ENCODE results near the gene AURKAIP1. TPM values are rescaled to one million over a fixed set of nuclear protein-coding genes. Genes with fewer than 3 reads are reported as not detected.

AURKAIP1 gene
- total RNA-seq, 1 donor from 2014 or later: 51.7 TPM

GRCh38 chr1:1365875-1366698, 8.9 kb downstream of the AURKAIP1 start:
- H3K27me3 ChIP-seq (ENCODE audit: control insufficient read depth in 3 of 3, insufficient read depth in 3 of 3, low read length in 3 of 3): peaks cover 0 to 12% (median 2%) of the 10 kb centered on the region in 3 donors
- H3K9me3 ChIP-seq (ENCODE audit: control insufficient read depth in 3 of 3, low read length in 3 of 3): no peaks in the 10 kb centered on the region
- H3K36me3 ChIP-seq (ENCODE audit: control insufficient read depth in 3 of 3, insufficient read depth in 3 of 3, low read length in 3 of 3): no peaks in the 10 kb centered on the region
- no peak overlapping the region for H3K9ac ChIP-seq (ENCODE audit: low read depth in 1 of 3, low read length in 3 of 3)
- H3K4me1 ChIP-seq (ENCODE audit: control insufficient read depth in 3 of 3, insufficient read depth in 3 of 3, low read length in 3 of 3): peaks cover 5 to 11% (median 9%) of the 10 kb centered on the region in 3 donors
- H3K27ac ChIP-seq (ENCODE audit: low read depth, low read length): no peak overlapping the region
- H3K4me3 ChIP-seq (ENCODE audit: low read length in 3 of 3): no peak overlapping the region

- H3K4me1 ChIP-seq (ENCODE audit: control insufficient read depth in 3 of 3, insufficient read depth in 3 of 3, low read length in 3 of 3): peaks cover 18 to 28% (median 22%) of the 10 kb centered on the region in 3 donors
- no peaks in the 10 kb centered on the region for H3K9me3 ChIP-seq (ENCODE audit: control insufficient read depth in 3 of 3, low read length in 3 of 3)
- no peak overlapping the region for H3K27ac ChIP-seq (ENCODE audit: low read depth, low read length)
- no peaks in the 10 kb centered on the region for H3K36me3 ChIP-seq (ENCODE audit: control insufficient read depth in 3 of 3, insufficient read depth in 3 of 3, low read length in 3 of 3)
- peaks cover 0 to 24% (median 5%) of the 10 kb centered on the region in 3 donors for H3K27me3 ChIP-seq (ENCODE audit: control insufficient read depth in 3 of 3, insufficient read depth in 3 of 3, low read length in 3 of 3)
- H3K4me3 ChIP-seq (ENCODE audit: low read length in 3 of 3): no peak overlapping the region
- no peak overlapping the region for H3K9ac ChIP-seq (ENCODE audit: low read depth in 1 of 3, low read length in 3 of 3)
Measured at GRCh38 chr1:1364266-1364665, 10.7 kb downstream of the AURKAIP1 start.

DNA sequence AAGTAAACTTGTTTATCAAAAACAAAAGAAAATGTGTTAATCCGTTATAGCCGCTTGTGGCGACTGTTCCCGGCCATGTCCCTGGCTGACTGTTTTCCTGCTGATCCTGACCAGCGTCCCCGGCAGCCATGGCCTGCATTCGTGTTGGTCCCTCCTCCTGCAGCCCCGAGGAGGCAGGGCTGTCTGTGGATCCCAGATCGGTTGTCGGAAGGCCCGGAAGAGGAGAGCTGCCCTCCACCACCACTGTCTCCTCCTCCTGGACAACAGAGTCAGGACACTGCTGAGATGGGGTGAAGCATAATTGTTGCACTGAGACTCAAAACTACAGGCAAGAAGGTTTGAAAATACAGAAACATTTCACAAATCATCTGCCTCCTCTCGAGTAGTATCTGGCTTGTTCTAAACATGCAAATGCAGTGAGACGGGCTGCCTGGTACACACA, 13.0 kb downstream of the AURKAIP1 start:
- Histone ChIP-seq H3K27me3 (ENCODE audit: control insufficient read depth in 3 of 3, insufficient read depth in 3 of 3, low read length in 3 of 3) (peaks cover 0 to 42% (median 12%) of the 10 kb centered on the region in 3 donors), H3K36me3 (ENCODE audit: control insufficient read depth in 3 of 3, insufficient read depth in 3 of 3, low read length in 3 of 3) (no peaks in the 10 kb centered on the region), H3K9me3 (ENCODE audit: control insufficient read depth in 3 of 3, low read length in 3 of 3) (no peaks in the 10 kb centered on the region), H3K9ac (ENCODE audit: low read depth in 1 of 3, low read length in 3 of 3) (peak overlapping the region; percentile 50 to 60 (median 54)), H3K4me3 (ENCODE audit: low read length in 3 of 3) (peak overlapping the region in 1 of 3 donors; percentile 16), H3K4me1 (ENCODE audit: control insufficient read depth in 3 of 3, insufficient read depth in 3 of 3, low read length in 3 of 3) (peaks cover 23 to 46% (median 34%) of the 10 kb centered on the region in 3 donors), H3K27ac (ENCODE audit: low read depth, low read length) (peak overlapping the region; percentile 62)

GRCh38 chr1:1361233-1361981, 13.6 kb downstream of the AURKAIP1 start:
- peak overlapping the region; percentile 50 to 63 (median 60) for H3K9ac ChIP-seq (ENCODE audit: low read depth in 1 of 3, low read length in 3 of 3)
- H3K27ac ChIP-seq (ENCODE audit: low read depth, low read length): peak overlapping the region; percentile 62
- peak overlapping the region; percentile 9 to 70 (median 66) for H3K4me3 ChIP-seq (ENCODE audit: low read length in 3 of 3)
- peaks cover 27 to 50% (median 38%) of the 10 kb centered on the region in 3 donors for H3K4me1 ChIP-seq (ENCODE audit: control insufficient read depth in 3 of 3, insufficient read depth in 3 of 3, low read length in 3 of 3)
- no peaks in the 10 kb centered on the region for H3K9me3 ChIP-seq (ENCODE audit: control insufficient read depth in 3 of 3, low read length in 3 of 3)
- peaks cover 0 to 46% (median 16%) of the 10 kb centered on the region in 3 donors for H3K27me3 ChIP-seq (ENCODE audit: control insufficient read depth in 3 of 3, insufficient read depth in 3 of 3, low read length in 3 of 3)
- no peaks in the 10 kb centered on the region for H3K36me3 ChIP-seq (ENCODE audit: control insufficient read depth in 3 of 3, insufficient read depth in 3 of 3, low read length in 3 of 3)

DNA sequence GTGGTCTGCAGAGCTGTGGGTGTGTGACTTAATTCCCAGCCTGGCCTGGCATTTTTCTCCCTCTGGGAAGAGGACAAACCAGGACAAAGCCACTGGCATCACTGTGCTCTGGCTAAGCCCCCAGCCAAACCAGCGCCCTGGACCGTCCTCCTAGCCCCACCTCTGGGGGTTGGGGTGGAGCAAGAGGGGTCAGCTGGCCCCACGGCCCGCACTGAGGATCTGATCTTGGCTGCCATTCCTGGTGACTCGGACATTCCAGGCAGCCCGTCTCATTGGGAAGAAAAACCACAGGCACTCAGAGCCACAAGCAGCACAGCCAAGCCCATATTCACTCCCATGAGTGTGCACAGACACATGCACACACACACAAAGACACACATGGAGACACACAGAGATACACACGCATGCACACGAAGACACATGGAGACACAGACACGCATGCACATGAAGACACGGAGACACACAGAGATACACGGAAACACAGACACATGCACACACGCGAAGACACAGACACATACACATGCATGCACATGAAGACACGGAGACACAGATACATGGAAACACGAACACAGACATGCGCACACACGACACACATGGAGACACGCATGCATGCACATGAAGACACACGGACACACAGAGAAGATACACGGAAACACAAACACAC, 14.4 kb downstream of the AURKAIP1 start:
- H3K27me3 ChIP-seq (ENCODE audit: control insufficient read depth in 3 of 3, insufficient read depth in 3 of 3, low read length in 3 of 3): peaks cover 0 to 46% (median 16%) of the 10 kb centered on the region in 3 donors
- no peaks in the 10 kb centered on the region for H3K9me3 ChIP-seq (ENCODE audit: control insufficient read depth in 3 of 3, low read length in 3 of 3)

DNA sequence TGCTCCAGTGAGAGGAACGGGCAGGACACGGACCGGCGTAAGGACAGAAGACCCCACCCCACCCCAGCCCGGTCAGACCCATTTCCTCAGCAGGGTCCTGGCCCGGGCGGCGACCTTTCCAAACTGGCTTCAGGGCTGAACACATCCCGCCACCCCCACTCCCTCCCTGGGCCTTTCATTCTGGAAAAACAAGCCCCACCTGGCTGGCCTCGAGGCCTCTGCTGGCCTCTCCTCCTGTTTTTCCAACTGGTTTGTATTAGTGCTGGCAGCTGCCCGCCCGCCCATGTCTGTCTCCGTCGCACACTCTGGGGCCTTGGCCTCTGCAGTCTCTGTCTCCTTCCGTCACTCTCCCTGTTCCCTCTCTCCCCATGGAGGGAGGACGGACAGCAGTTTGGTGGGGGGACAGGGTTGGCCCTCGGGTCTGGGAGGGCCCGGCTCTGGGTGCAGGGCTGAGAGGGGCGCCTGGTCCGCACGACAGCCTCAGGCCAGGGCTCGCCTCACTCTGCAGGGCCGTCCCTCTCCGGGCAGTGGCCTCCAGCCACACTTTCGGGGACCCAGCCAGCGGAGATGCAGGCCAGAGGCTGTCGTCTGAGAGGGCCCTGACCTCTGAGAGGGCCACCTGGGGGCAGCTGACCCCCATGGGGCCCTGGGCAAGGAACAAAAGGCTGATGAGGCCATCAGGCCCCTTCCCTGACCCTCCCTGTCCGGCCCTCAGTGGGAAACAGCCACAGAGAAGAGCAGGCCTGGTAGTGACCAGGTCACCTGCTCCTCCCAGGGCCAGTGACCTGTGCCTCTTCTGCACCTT, 15.1 kb downstream of the AURKAIP1 start:
- H3K4me1 ChIP-seq (ENCODE audit: control insufficient read depth in 3 of 3, insufficient read depth in 3 of 3, low read length in 3 of 3): peaks cover 28 to 50% (median 38%) of the 10 kb centered on the region in 3 donors
- H3K36me3 ChIP-seq (ENCODE audit: control insufficient read depth in 3 of 3, insufficient read depth in 3 of 3, low read length in 3 of 3): no peaks in the 10 kb centered on the region
- H3K27ac ChIP-seq (ENCODE audit: low read depth, low read length): peak overlapping the region; percentile 77
- H3K4me3 ChIP-seq (ENCODE audit: low read length in 3 of 3): no peak overlapping the region
- H3K9ac ChIP-seq (ENCODE audit: low read depth in 1 of 3, low read length in 3 of 3): peak overlapping the region; percentile 6 to 57 (median 57)
- H3K27me3 ChIP-seq (ENCODE audit: control insufficient read depth in 3 of 3, insufficient read depth in 3 of 3, low read length in 3 of 3): peaks cover 0 to 47% (median 16%) of the 10 kb centered on the region in 3 donors
- no peaks in the 10 kb centered on the region for H3K9me3 ChIP-seq (ENCODE audit: control insufficient read depth in 3 of 3, low read length in 3 of 3)

More for the DNA sequence above, 14.4 kb downstream of the AURKAIP1 start:
- Histone ChIP-seq H3K27ac (ENCODE audit: low read depth, low read length) (peak overlapping the region; percentile 62), H3K36me3 (ENCODE audit: control insufficient read depth in 3 of 3, insufficient read depth in 3 of 3, low read length in 3 of 3) (no peaks in the 10 kb centered on the region), H3K4me1 (ENCODE audit: control insufficient read depth in 3 of 3, insufficient read depth in 3 of 3, low read length in 3 of 3) (peaks cover 27 to 50% (median 38%) of the 10 kb centered on the region in 3 donors), H3K9ac (ENCODE audit: low read depth in 1 of 3, low read length in 3 of 3) (peak overlapping the region in 2 of 3 donors; percentile 60 to 63), H3K4me3 (ENCODE audit: low read length in 3 of 3) (peak overlapping the region; percentile 9 to 70 (median 66))

DNA sequence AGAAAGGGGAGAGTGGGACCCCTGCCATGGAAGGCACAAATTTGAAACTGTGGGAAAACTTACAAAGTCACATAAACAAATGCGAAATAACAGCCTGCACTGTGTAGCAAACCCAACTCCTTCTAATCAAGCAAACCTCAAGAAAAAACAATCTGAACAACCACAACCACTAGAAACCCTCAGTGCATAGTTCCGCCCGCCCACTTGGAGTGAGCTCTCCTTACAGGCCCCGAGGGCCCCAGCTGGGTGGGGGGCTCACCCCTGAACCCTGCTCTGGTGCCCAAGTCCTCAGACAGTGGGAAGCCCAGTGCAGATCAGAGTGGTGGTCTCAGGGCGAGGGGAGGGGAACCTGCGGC, 15.7 kb downstream of the AURKAIP1 start:
- Histone ChIP-seq H3K4me1 (ENCODE audit: control insufficient read depth in 3 of 3, insufficient read depth in 3 of 3, low read length in 3 of 3) (peaks cover 31 to 50% (median 38%) of the 10 kb centered on the region in 3 donors), H3K27ac (ENCODE audit: low read depth, low read length) (peak overlapping the region; percentile 77), H3K9ac (ENCODE audit: low read depth in 1 of 3, low read length in 3 of 3) (peak overlapping the region; percentile 32 to 79 (median 33)), H3K4me3 (ENCODE audit: low read length in 3 of 3) (no peak overlapping the region), H3K9me3 (ENCODE audit: control insufficient read depth in 3 of 3, low read length in 3 of 3) (no peaks in the 10 kb centered on the region), H3K27me3 (ENCODE audit: control insufficient read depth in 3 of 3, insufficient read depth in 3 of 3, low read length in 3 of 3) (peaks cover 0 to 53% (median 20%) of the 10 kb centered on the region in 3 donors), H3K36me3 (ENCODE audit: control insufficient read depth in 3 of 3, insufficient read depth in 3 of 3, low read length in 3 of 3) (no peaks in the 10 kb centered on the region)

DNA sequence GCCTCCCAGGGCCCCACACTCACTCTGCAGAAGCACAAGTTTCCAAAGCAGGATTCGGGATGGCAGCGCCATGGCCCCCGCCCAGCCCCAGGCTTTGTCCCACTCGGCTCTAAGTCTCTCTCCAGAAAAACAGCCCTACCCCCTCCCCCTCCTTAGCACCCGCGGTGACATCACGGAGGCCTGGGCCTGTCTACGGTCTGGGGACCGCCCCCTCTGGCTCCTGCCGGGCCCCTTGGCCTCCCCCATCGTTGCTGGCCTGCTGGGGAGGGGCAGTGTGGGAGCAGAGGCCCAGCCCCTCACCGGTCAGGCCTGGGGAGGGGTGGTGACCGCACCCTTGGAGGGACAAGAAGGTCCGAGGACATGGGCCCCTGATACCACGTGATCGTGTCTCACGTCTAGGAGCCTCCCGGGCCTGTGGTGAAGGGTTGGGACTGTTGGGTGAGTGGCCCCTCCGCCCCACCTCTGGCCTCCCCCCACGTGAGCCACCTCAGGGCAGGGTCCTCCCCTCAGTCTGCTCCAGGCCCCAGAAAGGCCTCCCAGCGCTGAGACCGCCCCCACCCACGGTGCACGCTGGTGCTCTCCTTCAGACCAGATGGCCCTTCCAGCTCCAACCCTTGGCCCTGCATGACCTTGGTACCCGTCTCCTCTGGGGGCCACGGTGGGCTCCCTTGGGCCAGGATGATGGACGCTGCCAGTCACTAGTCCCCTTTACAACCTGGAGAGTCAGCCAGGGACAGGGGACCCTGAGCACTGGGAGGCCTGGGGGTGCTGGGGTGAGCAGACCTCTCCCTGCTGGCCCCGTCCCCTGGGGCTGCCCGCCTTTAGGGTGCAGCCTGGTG, 16.4 kb downstream of the AURKAIP1 start, which contains the start of gene MXRA8:
Gene MXRA8 (minus strand): TSS at position 123 of the 839 bp plus-strand sequence. CDS start 51 bp downstream, at position 72.
- Histone ChIP-seq H3K4me1 (ENCODE audit: control insufficient read depth in 3 of 3, insufficient read depth in 3 of 3, low read length in 3 of 3) (peaks cover 33 to 50% (median 40%) of the 10 kb centered on the region in 3 donors), H3K4me3 (ENCODE audit: low read length in 3 of 3) (peak within 1 kb of the TSS; percentile 37 to 69 (median 61)), H3K27ac (ENCODE audit: low read depth, low read length) (peak within 1 kb of the TSS; percentile 77), H3K27me3 (ENCODE audit: control insufficient read depth in 3 of 3, insufficient read depth in 3 of 3, low read length in 3 of 3) (peaks cover 0 to 59% (median 25%) of the 10 kb centered on the region in 3 donors), H3K36me3 (ENCODE audit: control insufficient read depth in 3 of 3, insufficient read depth in 3 of 3, low read length in 3 of 3) (peaks cover 0 to 2% (median 0%) of the 10 kb centered on the region in 3 donors), H3K9ac (ENCODE audit: low read depth in 1 of 3, low read length in 3 of 3) (peak within 1 kb of the TSS; percentile 62 to 79 (median 74)), H3K9me3 (ENCODE audit: control insufficient read depth in 3 of 3, low read length in 3 of 3) (no peaks in the 10 kb centered on the region)
